Gastrocnemius medialis (tissue), 4 donors: ENCODE results near the gene DAAM1. TPM values are rescaled to one million over a fixed set of nuclear protein-coding genes. Genes with fewer than 3 reads are reported as not detected.

Source experiments
- ATAC-seq, 2 donors: fragments of 150-250 bp; one replicate each; pipeline ENCODE4 v1.9.1; 2016
- DNase-seq, 2 donors: peaks; one replicate each; pipeline ENCODE4 v3.0.0-alpha.2; 2019
- H3K27ac ChIP-seq, 4 donors: fragments of 200-600 bp; sonication (generic); 1 replicate in 1 of 4; 2 replicates in 3 of 4; pipeline ENCODE4 v1.5.1; 2016 to 2018; ENCODE audit warnings: mild to moderate bottlenecking in 2 of 4, moderate library complexity in 1 of 4
- H3K27me3 ChIP-seq, 3 donors: fragments of 200-600 bp; sonication (generic) in 2 of 3; 1 replicate in 1 of 3; 2 replicates in 2 of 3; pipeline versions ENCODE4 v1.5.1 to v1.6.0; 2016 to 2019; ENCODE audit warnings: mild to moderate bottlenecking in 1 of 3, moderate library complexity in 1 of 3
- H3K36me3 ChIP-seq, 2 donors: fragments of 200-600 bp; sonication (generic) in 1 of 2; one replicate each; pipeline ENCODE4 v1.5.1; 2017 to 2018
- H3K4me1 ChIP-seq, 2 donors: fragments of 200-600 bp; sonication (generic) in 1 of 2; one replicate each; pipeline ENCODE4 v1.5.1; 2016 to 2017; ENCODE audit warnings: mild to moderate bottlenecking in 2 of 2
- H3K4me3 ChIP-seq, 4 donors: fragments of 200-600 bp; sonication (generic) in 3 of 4; 1 replicate in 1 of 4; 2 replicates in 3 of 4; pipeline ENCODE4 v1.5.1; 2016 to 2019; ENCODE audit warnings: mild to moderate bottlenecking in 2 of 4
- H3K9me3 ChIP-seq, 3 donors: fragments of 200-600 bp; sonication (generic) in 2 of 3; 1 replicate in 1 of 3; 2 replicates in 2 of 3; pipeline ENCODE4 v1.5.1; 2016 to 2019
- POLR2A ChIP-seq, 2 donors: fragments of 450-650 bp; IDR thresholded peaks; one replicate each; pipeline ENCODE4 v1.6.1; 2017; ENCODE audit warnings: antibody characterized with exemption in 2 of 2, mild to moderate bottlenecking in 2 of 2, moderate library complexity in 2 of 2
- in situ Hi-C, 4 donors: fragments of 200-750 bp; cut with MboI; loops; one replicate each; pipeline versions ENCODE4 v1.15.0 to v1.8.0; 2017; ENCODE audit warnings: low sequenced_read_pairs in 4 of 4
- intact Hi-C: fragments of 100-400 bp; cut with DNase I; formaldehyde crosslinking; loops from one replicate; pipeline ENCODE4 v1.15.1; 2023; ENCODE audit warnings: low total_unique reads
- total RNA-seq, 4 donors: library from RNA; depleted of rRNA; stranded (reverse); fragments of >200 nt; gene quantifications; one replicate each; pipeline versions ENCODE4 v1.1.0 to v1.2.3, GENCODE V29; 2016
- TF ChIP-seq, protein P1 (sequence below), 5 experiments: fragments of 450-650 bp in 3 of 5; fragments of 200-600 bp in 2 of 5; sonication (generic) in 2 of 5; IDR thresholded peaks in 4 of 5; conservative IDR thresholded peaks in 1 of 5; 1 replicate in 4 of 5; 2 replicates in 1 of 5; pipeline ENCODE4 v1.5.1; 2016 to 2019; ENCODE audit warnings: antibody characterized with exemption in 5 of 5, mild to moderate bottlenecking in 3 of 5, moderate library complexity in 3 of 5

DAAM1 gene
- total RNA-seq, 4 donors from 2014 or later = 4.4 to 13.9 (median 6.4) TPM

DNA sequence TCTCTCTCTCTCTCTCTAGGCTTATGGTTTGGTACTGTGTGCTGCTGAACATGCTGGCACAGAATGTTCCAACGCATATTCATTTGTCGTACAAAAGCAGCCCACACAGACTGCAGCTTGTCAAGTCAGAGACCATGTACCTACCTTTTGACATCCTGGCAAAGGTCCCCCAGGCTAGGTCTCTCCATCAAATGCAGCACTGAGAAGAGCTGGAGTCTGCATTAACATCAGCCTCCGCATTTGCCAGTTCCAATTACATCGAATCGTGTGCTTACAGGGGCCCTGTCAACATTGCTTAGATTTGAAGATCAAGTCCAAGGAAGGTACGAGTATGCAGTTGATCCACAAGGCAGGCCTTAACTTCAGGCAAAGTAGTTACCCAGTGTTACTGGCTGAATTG lies 228.8 kb downstream of the DAAM1 start:
- in situ Hi-C loops (no loop called here), intact Hi-C loops (no loop called here)
- no peak overlapping the region for H3K27ac ChIP-seq
- H3K4me1 ChIP-seq = peaks cover 7 to 9% of the 10 kb centered on the region in 2 donors
- H3K9me3 ChIP-seq = no peaks in the 10 kb centered on the region
- H3K27me3 ChIP-seq = no peaks in the 10 kb centered on the region
- DNase-seq (no peak), ATAC-seq (no peak)
- H3K4me3 ChIP-seq = no peak overlapping the region
- no peaks in the 10 kb centered on the region for H3K36me3 ChIP-seq
- TF ChIP-seq, protein P1, sequence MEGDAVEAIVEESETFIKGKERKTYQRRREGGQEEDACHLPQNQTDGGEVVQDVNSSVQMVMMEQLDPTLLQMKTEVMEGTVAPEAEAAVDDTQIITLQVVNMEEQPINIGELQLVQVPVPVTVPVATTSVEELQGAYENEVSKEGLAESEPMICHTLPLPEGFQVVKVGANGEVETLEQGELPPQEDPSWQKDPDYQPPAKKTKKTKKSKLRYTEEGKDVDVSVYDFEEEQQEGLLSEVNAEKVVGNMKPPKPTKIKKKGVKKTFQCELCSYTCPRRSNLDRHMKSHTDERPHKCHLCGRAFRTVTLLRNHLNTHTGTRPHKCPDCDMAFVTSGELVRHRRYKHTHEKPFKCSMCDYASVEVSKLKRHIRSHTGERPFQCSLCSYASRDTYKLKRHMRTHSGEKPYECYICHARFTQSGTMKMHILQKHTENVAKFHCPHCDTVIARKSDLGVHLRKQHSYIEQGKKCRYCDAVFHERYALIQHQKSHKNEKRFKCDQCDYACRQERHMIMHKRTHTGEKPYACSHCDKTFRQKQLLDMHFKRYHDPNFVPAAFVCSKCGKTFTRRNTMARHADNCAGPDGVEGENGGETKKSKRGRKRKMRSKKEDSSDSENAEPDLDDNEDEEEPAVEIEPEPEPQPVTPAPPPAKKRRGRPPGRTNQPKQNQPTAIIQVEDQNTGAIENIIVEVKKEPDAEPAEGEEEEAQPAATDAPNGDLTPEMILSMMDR (IDR thresholded peaks at IDR 0.05 in 4 of 5, conservative IDR thresholded peaks at IDR 0.05 in 1 of 5) = no peak
- TF ChIP-seq POLR2A (IDR thresholded peaks at IDR 0.05) = no peak

DNA sequence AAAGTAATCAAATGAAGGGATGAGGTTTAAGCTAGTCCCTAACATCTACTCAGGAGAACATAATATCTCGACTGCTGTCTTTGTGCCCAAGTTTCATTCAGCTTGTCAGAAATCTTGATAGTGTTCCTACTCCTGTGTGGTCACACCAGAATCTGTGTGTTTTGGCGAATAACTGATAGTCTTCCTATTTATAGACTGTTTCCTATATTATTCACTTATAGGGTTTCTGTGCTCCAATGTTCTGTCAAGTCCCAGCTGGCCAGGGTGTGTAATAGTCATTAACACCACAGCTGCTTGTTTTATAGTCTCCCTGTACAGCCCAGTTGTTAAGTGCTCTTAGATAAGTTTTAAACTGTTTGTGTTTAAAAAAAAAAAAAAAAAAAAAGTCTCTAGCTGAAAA lies 230.8 kb downstream of the DAAM1 start:
- Histone ChIP-seq H3K27ac (no peak overlapping the region), H3K4me1 (peaks cover 7 to 11% of the 10 kb centered on the region in 2 donors), H3K36me3 (no peaks in the 10 kb centered on the region), H3K9me3 (no peaks in the 10 kb centered on the region), H3K27me3 (no peaks in the 10 kb centered on the region), H3K4me3 (no peak overlapping the region)
- intact Hi-C loops (no loop called here), in situ Hi-C loops (no loop called here)
- no peak for DNase-seq
- ATAC-seq = no peak
- no peak for TF ChIP-seq POLR2A (IDR thresholded peaks at IDR 0.05)
- TF ChIP-seq, protein P1 (IDR thresholded peaks at IDR 0.05 in 4 of 5, conservative IDR thresholded peaks at IDR 0.05 in 1 of 5) = no peak
